Upper lobe of left lung (tissue), 4 donors: ENCODE measurements around the gene C22orf15.

Experiments
- EP300 ChIP-seq, 4 donors: sonication (generic); formaldehyde crosslinking; IDR thresholded peaks; one replicate each; pipeline ENCODE4 v1.5.1; 2017; ENCODE audit warnings: antibody characterized with exemption in 4 of 4, control low read depth in 2 of 4
- POLR2AphosphoS5 ChIP-seq, 2 donors: sonication (generic); formaldehyde crosslinking; IDR thresholded peaks; one replicate each; pipeline ENCODE4 v1.5.1; 2017; ENCODE audit warnings: antibody characterized with exemption in 2 of 2
- TF ChIP-seq, protein P1 (sequence below), 6 experiments: fragments of 450-650 bp in 4 of 6; fragments of 200-600 bp in 2 of 6; sonication (generic) in 2 of 6; IDR thresholded peaks; one replicate each; pipeline ENCODE4 v1.5.1; 2016 to 2019; ENCODE audit warnings: antibody characterized with exemption in 6 of 6

DNA sequence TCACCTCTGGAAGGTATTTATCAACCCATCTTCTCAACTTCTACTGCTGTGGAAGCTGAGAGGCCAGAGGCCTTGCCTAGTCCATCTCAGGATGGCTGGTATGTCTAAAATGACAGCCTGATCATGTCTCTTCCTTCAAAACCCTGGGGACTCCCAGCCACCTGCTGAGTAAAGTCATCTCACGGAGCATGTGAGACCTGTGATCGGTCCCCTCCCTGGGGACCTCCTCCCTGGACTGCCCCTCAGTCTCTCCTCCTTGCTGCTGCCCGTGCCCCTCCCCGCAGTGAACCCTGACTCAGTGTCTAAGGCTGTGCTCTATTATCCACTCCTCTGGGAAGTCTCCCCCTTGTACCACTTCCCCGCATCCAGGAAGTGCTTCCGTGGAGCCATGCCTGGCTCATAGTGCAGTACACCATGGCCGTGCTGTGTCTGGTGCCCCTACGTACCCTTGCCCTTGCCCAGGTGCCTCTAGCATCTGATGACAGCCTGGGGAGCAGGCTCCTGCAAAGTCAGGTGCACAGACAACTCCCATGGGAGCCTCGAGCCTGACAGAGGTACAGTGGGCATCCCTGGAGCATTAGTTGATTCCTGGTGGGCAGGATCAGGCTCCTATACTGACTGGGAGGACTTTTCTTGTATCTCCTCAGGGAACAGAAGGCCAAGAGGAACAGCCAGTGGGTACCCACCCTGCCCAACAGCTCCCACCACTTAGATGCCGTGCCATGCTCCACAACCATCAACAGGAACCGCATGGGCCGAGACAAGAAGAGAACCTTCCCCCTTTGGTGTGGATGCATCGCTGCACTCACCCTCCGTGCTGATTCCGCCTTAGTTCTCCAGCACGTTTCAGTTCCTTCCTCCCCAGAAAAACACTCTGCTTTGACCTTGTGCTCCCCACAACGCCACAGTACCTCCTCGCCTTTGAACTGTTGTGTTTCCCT lies 37.8 kb downstream of the C22orf15 start:
- no peak for TF ChIP-seq EP300 (IDR thresholded peaks at IDR 0.05)
- TF ChIP-seq, protein P1, sequence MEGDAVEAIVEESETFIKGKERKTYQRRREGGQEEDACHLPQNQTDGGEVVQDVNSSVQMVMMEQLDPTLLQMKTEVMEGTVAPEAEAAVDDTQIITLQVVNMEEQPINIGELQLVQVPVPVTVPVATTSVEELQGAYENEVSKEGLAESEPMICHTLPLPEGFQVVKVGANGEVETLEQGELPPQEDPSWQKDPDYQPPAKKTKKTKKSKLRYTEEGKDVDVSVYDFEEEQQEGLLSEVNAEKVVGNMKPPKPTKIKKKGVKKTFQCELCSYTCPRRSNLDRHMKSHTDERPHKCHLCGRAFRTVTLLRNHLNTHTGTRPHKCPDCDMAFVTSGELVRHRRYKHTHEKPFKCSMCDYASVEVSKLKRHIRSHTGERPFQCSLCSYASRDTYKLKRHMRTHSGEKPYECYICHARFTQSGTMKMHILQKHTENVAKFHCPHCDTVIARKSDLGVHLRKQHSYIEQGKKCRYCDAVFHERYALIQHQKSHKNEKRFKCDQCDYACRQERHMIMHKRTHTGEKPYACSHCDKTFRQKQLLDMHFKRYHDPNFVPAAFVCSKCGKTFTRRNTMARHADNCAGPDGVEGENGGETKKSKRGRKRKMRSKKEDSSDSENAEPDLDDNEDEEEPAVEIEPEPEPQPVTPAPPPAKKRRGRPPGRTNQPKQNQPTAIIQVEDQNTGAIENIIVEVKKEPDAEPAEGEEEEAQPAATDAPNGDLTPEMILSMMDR (IDR thresholded peaks at IDR 0.05) = no peak
- no peak for TF ChIP-seq POLR2AphosphoS5 (IDR thresholded peaks at IDR 0.05)
